Activated T-cell treated with anti-CD3 and anti-CD28 coated beads for 1 hour (primary cell): ENCODE results near the gene SEH1L.
A peak's percentile ranks its signal among the peaks of the same experiment; 100 is the strongest.
"Not testable (repeated sequence)": the region's sequence is repeated elsewhere in the genome, so short reads cannot be mapped to it uniquely, and the experiment has no call there.

Experiments used
- DNase-seq: peaks from one replicate; pipeline ENCODE4 v3.0.0-alpha.2; 2020; ENCODE audit warnings: low read depth

The SEH1L gene

GRCh38 chr18:12947285-12948049 is at the start of gene SEH1L:
Gene SEH1L, plus strand, starts transcription at chr18:12948011. Its CDS starts 111 bp downstream, at chr18:12948122.
- DNase-seq = peak; percentile 99

- not testable (repeated sequence) for DNase-seq
These were observed 46.6 kb upstream of the SEH1L start for GRCh38 chr18:12901208-12901607.

- no peak for DNase-seq
These were observed 43.7 kb upstream of the SEH1L start for GRCh38 chr18:12904012-12904516.

GRCh38 chr18:12906119-12906518 is 41.7 kb upstream of the SEH1L start:
- no peak for DNase-seq

GRCh38 chr18:12906773-12907172 is 41.0 kb upstream of the SEH1L start:
- no peak for DNase-seq

- no peak for DNase-seq
These were observed 40.4 kb upstream of the SEH1L start for GRCh38 chr18:12907258-12907925.

- DNase-seq = no peak
These were observed 39.1 kb upstream of the SEH1L start for GRCh38 chr18:12908706-12909105.

GRCh38 chr18:12911025-12911928 is 36.5 kb upstream of the SEH1L start:
- peak; percentile 39 for DNase-seq

- no peak for DNase-seq
These were observed 35.7 kb upstream of the SEH1L start for GRCh38 chr18:12911929-12912703.

GRCh38 chr18:12921178-12921577 is 26.6 kb upstream of the SEH1L start:
- DNase-seq = no peak

- no peak for DNase-seq
These were observed 25.5 kb upstream of the SEH1L start for GRCh38 chr18:12922266-12922665.

- DNase-seq = no peak
These were observed 23.2 kb upstream of the SEH1L start for GRCh38 chr18:12924616-12925015.

- DNase-seq = no peak
These were observed 19.6 kb upstream of the SEH1L start for GRCh38 chr18:12928206-12928605.

GRCh38 chr18:12928641-12929040 is 19.2 kb upstream of the SEH1L start:
- no peak for DNase-seq

GRCh38 chr18:12929477-12930083 is 18.2 kb upstream of the SEH1L start:
- DNase-seq = no peak

GRCh38 chr18:12930376-12930775 is 17.4 kb upstream of the SEH1L start:
- DNase-seq = no peak

- DNase-seq = no peak
These were observed 16.9 kb upstream of the SEH1L start for GRCh38 chr18:12930908-12931307.

GRCh38 chr18:12933327-12933726 is 14.5 kb upstream of the SEH1L start:
- no peak for DNase-seq

GRCh38 chr18:12934454-12935071 is 13.2 kb upstream of the SEH1L start:
- peak; percentile 69 for DNase-seq

GRCh38 chr18:12939162-12939561 is 8.6 kb upstream of the SEH1L start:
- DNase-seq = no peak

- no peak for DNase-seq
These were observed 4.6 kb upstream of the SEH1L start for GRCh38 chr18:12943215-12943614.
